WTC11 (cell line): Measurements from ENCODE around the gene MSANTD2.

Experiments
- NR1H2 ChIP-seq: sonication (generic); formaldehyde crosslinking; IDR thresholded peaks from 2 replicates; pipeline ENCODE4 v1.9.0; 2021; ENCODE audit warnings: mild to moderate bottlenecking, moderate library complexity, missing genetic modification reagents
- RORB ChIP-seq: fragments of 250-450 bp; sonication (Bioruptor Pico); IDR thresholded peaks from 2 replicates; pipeline ENCODE4 v1.9.0; 2021; ENCODE audit warnings: mild to moderate bottlenecking
- SP1 ChIP-seq: sonication (generic); formaldehyde crosslinking; conservative IDR thresholded peaks from 2 replicates; pipeline ENCODE4 v1.8.1; 2022; ENCODE audit warnings: missing genetic modification reagents
- TF ChIP-seq, protein P1 (sequence below): fragments of 200-600 bp; IDR thresholded peaks from 2 replicates; pipeline ENCODE4 v1.8.0; 2022; ENCODE audit warnings: antibody characterized with exemption
- TF ChIP-seq, protein P2 (sequence below): sonication (generic); formaldehyde crosslinking; IDR thresholded peaks from 2 replicates; pipeline ENCODE4 v1.8.1; 2023; ENCODE audit warnings: mild to moderate bottlenecking, missing genetic modification reagents, moderate library complexity
- TF ChIP-seq, protein P3 (sequence below): sonication (generic); formaldehyde crosslinking; IDR thresholded peaks from 2 replicates; pipeline ENCODE4 v1.8.0; 2022; ENCODE audit warnings: mild to moderate bottlenecking, missing genetic modification reagents
- TF ChIP-seq, protein P4 (sequence below): sonication (generic); formaldehyde crosslinking; IDR thresholded peaks from 2 replicates; pipeline ENCODE4 v1.8.1; 2023; ENCODE audit warnings: mild to moderate bottlenecking, moderate library complexity, missing genetic modification reagents

DNA sequence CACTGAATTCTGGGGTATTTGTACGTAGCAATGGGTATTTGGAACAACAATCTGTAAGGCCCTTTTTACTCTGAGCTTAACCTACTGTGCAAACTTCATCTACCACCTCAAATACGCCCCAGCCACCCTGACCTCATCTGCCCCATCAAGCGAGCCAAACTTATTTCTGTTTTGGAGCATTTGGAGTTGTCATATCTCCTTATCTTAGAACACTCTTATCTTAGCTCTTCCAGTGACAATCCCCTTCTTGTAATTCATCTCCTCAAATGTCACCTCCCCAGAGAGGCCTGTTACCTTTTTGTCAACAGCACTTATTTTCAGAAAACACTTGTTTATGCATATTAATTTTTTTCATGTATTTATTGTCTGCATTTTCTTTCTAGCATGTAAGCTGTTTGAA, 4.7 kb upstream of the MSANTD2 start:
- TF ChIP-seq, protein P1, sequence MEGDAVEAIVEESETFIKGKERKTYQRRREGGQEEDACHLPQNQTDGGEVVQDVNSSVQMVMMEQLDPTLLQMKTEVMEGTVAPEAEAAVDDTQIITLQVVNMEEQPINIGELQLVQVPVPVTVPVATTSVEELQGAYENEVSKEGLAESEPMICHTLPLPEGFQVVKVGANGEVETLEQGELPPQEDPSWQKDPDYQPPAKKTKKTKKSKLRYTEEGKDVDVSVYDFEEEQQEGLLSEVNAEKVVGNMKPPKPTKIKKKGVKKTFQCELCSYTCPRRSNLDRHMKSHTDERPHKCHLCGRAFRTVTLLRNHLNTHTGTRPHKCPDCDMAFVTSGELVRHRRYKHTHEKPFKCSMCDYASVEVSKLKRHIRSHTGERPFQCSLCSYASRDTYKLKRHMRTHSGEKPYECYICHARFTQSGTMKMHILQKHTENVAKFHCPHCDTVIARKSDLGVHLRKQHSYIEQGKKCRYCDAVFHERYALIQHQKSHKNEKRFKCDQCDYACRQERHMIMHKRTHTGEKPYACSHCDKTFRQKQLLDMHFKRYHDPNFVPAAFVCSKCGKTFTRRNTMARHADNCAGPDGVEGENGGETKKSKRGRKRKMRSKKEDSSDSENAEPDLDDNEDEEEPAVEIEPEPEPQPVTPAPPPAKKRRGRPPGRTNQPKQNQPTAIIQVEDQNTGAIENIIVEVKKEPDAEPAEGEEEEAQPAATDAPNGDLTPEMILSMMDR, result no peak
- TF ChIP-seq, protein P2, sequence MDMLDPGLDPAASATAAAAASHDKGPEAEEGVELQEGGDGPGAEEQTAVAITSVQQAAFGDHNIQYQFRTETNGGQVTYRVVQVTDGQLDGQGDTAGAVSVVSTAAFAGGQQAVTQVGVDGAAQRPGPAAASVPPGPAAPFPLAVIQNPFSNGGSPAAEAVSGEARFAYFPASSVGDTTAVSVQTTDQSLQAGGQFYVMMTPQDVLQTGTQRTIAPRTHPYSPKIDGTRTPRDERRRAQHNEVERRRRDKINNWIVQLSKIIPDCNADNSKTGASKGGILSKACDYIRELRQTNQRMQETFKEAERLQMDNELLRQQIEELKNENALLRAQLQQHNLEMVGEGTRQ (CRISPR knock-in tag), result no peak
- TF ChIP-seq SP1 (no peak), RORB (CRISPR knock-in tag) (no peak), NR1H2 (CRISPR knock-in tag) (no peak)
- TF ChIP-seq, protein P3, sequence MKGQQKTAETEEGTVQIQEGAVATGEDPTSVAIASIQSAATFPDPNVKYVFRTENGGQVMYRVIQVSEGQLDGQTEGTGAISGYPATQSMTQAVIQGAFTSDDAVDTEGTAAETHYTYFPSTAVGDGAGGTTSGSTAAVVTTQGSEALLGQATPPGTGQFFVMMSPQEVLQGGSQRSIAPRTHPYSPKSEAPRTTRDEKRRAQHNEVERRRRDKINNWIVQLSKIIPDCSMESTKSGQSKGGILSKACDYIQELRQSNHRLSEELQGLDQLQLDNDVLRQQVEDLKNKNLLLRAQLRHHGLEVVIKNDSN (CRISPR knock-in tag), result no peak
- TF ChIP-seq, protein P4, sequence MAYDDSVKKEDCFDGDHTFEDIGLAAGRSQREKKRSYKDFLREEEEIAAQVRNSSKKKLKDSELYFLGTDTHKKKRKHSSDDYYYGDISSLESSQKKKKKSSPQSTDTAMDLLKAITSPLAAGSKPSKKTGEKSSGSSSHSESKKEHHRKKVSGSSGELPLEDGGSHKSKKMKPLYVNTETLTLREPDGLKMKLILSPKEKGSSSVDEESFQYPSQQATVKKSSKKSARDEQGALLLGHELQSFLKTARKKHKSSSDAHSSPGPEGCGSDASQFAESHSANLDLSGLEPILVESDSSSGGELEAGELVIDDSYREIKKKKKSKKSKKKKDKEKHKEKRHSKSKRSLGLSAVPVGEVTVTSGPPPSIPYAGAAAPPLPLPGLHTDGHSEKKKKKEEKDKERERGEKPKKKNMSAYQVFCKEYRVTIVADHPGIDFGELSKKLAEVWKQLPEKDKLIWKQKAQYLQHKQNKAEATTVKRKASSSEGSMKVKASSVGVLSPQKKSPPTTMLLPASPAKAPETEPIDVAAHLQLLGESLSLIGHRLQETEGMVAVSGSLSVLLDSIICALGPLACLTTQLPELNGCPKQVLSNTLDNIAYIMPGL (CRISPR knock-in tag), result no peak
